NOMO-1 treated with DMSO at 0.1 percent for 48 hours (cell line): Measurements from ENCODE around the gene ROCK2.

Experiments used
- DNase-seq: peaks from one replicate; lab custom pipeline; 2025; ENCODE audit not compliant: unreplicated experiment; lab: John Stamatoyannopoulos, UW

Gene ROCK2

DNA sequence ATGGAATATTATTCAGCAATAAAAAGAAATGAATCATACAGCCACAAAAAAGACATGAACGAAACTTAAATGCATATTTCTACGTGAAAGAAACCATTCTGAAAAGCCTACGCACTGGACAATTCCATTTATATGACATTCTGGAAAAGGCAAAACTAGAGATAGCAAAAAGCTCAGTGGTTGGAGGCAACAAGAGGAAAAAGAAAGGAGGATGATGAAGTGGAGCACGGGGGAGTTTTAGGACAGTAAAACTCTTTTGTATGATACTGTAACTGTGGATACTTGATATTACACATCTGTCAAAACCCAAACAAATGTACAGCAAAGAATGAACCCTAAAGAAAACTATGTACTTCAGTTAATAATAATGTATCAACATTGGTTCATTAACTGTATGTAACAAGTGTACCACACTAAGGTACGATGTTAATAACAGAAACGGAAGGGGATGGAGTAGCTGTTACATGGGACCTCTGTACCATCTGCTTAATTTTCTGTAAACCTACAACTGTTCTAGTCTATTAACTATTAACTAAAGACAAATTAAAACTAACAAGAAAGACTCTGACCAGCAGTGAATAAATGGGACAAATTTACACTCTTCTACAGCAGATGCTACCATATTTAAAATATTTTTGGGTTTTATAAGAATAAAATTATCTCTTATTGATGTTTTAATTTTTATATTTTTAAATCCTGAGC, 31.5 kb downstream of the ROCK2 start:
- DNase-seq, result no peak

DNA sequence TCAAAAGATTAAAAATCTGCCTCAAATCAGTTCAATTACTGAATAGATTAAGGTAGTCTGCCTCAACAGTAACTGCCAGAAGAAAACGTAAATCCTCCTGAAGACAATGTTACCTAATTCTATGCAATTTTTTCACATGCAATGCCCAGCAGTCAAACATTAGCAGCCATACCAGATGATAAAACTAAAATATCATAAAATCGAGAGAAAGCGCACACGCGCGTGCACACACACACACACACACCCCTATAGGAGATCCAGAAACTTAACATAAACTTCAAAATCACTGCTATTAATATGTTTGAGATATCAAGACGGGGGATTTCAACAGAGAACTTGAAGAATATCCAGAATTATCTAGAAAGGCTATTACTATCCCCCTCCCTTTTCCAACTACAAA, 32.9 kb downstream of the ROCK2 start:
- no peak for DNase-seq

DNA sequence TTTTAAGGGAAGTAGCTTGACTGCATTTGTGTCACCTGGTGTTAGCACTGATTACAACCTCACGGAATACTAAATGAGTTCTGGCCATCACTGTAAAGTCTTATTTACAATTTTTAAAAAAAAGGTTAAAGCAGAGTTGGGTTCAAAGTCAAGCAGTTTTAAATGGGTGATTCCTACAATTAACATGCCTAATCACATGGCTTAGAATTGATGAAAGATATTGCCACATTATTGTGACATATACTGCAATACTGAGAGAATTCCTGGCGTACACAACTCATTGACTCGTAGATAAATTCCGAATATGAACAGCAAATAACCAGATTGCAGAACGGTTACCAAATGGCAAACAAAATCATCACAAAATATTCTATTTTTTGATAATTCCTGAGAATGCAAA, 34.2 kb downstream of the ROCK2 start:
- DNase-seq, result no peak

DNA sequence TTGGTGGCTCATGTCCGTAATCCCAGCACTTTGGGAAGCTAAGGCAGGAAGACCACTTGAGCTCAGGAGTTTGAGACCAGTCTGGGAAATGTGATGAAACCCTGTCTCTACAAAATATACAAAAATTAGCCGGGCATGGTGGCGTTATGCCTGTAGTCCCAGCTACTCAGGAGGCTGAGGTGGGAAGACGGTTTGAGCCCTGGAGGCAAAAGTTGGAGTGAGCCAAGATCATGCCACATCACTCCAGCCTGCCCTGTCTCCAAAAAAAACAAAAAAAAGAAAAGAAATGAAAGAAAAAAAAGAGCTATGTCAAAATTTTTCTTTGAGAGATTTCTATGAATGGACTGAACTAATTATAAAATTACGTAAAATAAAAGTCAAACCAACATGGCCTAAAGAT, 34.7 kb downstream of the ROCK2 start:
- DNase-seq, result no peak

- no peak for DNase-seq
These were observed 36.5 kb downstream of the ROCK2 start for GRCh38 chr2:11307764-11308415.

DNA sequence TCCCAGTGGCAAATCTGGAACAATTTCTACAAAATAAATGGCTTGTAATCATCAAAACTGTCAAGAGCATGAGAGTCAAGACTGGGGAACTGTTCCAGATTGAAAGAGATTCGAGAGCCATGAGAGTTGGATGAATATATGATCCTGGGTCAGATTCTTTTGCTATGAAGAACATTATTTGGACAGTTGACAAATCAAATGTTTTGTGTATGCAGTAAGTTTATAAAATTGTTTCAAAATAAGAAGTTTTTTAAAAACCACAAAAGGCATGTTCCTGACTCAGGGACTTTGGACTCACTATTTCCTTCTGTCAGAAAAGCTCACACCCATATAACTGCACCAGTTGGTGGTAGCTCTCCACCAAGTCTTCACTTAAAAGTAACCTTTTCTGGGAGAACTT, 38.5 kb downstream of the ROCK2 start:
- peak; percentile 35 for DNase-seq

DNA sequence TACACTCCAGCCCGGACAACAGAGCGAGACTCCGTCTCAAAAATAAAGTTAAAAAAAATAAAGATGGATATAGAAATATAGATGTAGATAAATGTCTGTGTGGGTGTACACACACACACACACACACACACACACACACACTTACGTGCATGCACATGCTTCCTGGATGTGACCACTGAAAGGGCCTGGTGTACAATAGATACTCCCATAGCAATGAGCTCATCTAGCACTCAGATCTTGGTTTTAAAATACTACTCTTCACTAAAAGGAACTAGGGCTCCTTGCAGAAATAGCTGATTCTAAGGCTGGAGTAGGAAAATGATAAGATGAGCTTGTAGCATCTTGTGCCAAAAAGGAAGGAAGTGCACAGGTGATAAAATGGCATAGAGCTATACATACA, 39.1 kb downstream of the ROCK2 start:
- DNase-seq, result no peak

DNA sequence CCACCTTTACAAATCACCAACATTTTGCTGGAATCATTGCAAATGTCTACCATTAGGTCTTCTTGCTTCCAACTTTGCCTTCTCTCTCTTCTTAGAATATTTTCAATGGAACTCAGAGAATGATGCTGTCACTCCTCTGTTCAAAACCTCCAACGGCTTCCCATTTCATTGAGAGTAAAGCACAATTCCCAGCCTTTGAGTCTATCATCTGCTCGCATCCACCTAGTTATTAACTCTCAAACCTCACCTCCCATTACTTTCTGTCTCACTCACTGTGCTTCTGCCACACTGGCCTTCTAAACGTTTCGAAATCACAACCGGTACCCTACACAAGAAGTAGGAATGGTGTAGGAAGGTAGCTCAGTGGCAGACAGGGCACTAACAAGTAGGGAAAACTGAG, 40.0 kb downstream of the ROCK2 start:
- no peak for DNase-seq

- no peak for DNase-seq
These were observed 41.0 kb downstream of the ROCK2 start for GRCh38 chr2:11303290-11304013.

- DNase-seq, result no peak
These were observed 45.0 kb downstream of the ROCK2 start for GRCh38 chr2:11299439-11299838.

DNA sequence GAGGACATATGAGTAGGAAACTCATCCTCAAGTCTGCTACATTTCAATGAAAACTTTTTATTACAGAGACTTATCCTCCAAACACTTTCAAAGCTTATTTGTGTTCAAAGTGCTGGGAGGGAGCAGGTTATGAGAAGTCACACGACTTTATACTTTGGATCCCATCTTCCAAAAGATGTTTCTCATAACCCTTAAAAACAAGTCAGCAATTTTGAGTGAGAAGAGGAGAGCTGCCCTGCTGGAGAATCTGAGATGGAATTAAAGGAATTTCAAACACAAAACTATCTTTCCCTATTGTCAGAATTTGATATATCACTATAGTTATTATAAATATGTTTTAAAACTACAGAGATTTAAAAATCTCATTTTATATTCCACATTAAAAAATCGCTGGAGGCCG, 45.8 kb downstream of the ROCK2 start:
- no peak for DNase-seq

DNA sequence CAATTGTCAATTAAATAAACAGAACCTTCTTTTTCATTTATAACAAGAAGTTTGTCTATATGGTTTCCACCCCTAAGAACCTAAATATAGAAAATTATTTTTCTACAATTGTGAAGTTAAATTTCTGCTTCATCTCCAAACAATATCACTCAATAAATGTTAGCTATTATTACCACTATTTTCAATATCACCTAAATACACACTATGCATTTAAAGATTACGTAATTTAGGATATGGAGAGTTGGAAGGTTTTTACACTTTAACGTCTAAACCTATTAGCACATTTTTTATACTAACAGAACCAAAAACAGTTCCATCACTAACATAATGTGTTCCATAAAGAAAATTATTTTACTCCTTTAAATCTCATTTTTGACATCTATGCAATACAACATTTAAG, 48.0 kb downstream of the ROCK2 start:
- DNase-seq, result no peak

- peak; percentile 82 for DNase-seq
These were observed 51.8 kb downstream of the ROCK2 start for GRCh38 chr2:11292464-11293255.

- DNase-seq, result no peak
These were observed 53.7 kb downstream of the ROCK2 start for GRCh38 chr2:11290713-11291112.

- DNase-seq, result no peak
These were observed 54.2 kb downstream of the ROCK2 start for GRCh38 chr2:11290211-11290610.

DNA sequence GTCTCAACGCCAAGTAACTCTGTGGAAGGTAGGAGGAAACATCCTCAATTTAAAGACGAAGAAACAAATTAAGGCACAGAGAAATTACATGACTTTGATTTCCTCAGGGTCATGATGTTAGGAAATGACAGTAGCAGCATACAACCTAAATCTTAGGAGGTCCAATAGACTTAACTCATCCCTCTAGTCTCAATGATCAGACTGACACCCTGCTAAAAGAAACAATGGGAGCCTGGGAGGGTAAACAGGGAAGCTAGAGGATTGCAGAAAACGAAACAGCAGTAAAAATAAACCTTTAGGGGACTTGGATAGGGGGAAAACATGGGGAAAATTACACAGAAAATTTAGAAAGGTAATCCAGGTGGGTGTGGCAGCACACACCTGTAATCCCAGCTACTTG, 56.0 kb downstream of the ROCK2 start:
- peak; percentile 4 for DNase-seq

GRCh38 chr2:11286749-11287148, 57.7 kb downstream of the ROCK2 start:
- no peak for DNase-seq

DNA sequence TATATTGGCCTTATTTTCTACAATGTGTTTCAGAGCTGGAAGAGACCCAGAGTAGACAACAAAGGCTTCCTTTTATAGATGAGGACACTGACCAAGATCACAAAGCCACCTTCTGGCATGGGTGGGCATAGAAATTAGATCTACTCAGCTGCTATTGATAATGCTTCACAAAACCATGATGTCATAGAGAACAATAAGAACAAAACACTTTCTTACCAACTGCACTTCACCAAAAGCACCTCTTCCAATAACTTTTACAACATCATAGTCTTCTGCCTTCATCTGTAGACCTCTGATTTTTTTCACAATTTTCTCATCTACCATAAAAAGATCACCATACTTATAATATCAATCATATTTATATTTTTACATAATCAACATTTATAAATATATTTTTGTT, 58.1 kb downstream of the ROCK2 start:
- DNase-seq, result no peak

- DNase-seq, result no peak
These were observed 58.9 kb downstream of the ROCK2 start for GRCh38 chr2:11285499-11285898.

DNA sequence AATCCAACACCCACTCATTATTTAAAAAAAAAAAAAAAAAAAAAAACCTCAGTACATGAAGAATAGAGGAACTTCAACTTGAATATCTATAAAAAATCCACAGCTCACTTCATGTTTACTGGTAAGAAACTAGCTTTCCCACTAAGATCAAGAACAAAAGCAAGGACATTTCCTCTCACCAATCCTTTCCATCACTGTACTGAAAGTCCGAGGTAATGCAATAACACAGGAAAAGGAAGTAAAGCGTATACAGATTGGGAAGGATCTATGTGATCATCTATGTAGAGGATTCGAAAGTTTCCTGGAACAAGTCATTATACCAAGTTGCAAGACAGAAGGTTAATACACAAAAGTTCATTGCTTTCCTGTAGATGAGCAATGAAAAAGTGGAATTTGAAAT, 63.2 kb downstream of the ROCK2 start:
- peak; percentile 2 for DNase-seq

DNA sequence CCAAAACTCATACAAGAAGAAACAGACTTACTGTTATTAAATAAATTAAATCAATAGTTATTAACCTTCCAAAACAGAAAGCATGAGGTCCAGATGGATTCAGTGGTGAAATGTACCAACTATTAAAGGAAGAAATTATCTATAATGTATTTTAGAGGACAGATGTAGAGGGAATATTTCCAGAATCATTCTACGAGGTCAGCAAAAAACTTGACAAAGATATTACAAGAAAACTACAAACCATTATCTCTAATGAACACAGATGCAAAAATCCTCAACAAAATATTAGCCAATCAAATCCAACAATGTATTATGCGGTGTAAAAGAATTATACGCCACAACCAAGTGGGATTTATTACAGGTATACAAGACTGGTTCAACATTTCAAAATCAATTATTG, 63.7 kb downstream of the ROCK2 start:
- DNase-seq, result no peak

GRCh38 chr2:11279398-11279797, 65.0 kb downstream of the ROCK2 start:
- DNase-seq, result no peak
